Measurements from ENCODE around the gene RTCA. TPM values are rescaled to one million over a fixed set of nuclear protein-coding genes. Genes with fewer than 3 reads are reported as not detected.

Gene RTCA
- total and polyA plus RNA-seq, 4 donors: 11.2 to 18.9 (median 15.1) TPM

DNA sequence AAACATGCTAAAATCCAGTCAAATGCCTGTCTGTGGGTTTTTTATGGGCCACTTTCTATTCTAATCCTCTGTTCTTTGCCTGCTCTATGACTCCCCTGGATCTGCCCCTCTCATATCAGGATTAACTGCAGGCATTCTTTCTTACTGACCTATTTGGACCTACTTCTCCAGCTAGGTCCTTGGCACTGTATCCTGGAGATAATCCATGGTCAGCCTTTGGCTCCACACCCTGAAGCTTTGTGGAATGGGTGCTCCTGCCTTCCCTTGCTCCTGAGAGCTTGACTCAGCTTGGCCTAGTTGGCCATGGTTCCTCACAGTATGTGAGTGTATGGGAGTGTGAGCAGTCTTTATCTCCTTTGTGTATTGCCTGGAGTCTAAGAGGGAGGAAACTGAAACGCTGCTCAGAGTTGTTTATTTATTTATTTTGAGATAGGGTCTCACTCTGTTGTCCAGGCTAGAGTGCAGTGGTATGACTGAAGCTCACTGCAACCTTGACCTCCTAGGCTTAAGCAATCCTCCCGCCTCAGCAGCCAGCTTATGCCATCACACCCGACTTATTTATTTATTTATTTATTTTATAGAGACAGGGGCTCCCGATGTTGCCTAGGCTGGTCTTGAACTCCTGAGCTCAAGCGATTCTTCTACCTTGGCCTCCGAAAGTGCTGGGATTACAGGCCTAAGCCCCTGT lies 57.5 kb downstream of the RTCA start:
- TF ChIP-seq RXRA (IDR thresholded peaks at IDR 0.05) (no peak), EGR1 (IDR thresholded peaks at IDR 0.05; ENCODE audit: low read depth in 2 of 2) (no peak), HNF4A (conservative IDR thresholded peaks at IDR 0.05) (no peak), GABPA (IDR thresholded peaks at IDR 0.05 in 1 of 2, conservative IDR thresholded peaks at IDR 0.05 in 1 of 2) (no peak), HNF4G (IDR thresholded peaks at IDR 0.05) (no peak), FOXA2 (IDR thresholded peaks at IDR 0.05) (no peak), NR2F2 (IDR thresholded peaks at IDR 0.05) (no peak), FOXA1 (IDR thresholded peaks at IDR 0.05) (no peak), YY1 (IDR thresholded peaks at IDR 0.05) (no peak), JUND (IDR thresholded peaks at IDR 0.05) (no peak), TAF1 (conservative IDR thresholded peaks at IDR 0.05) (no peak), SP1 (IDR thresholded peaks at IDR 0.05) (no peak)
- TF ChIP-seq, protein P1, sequence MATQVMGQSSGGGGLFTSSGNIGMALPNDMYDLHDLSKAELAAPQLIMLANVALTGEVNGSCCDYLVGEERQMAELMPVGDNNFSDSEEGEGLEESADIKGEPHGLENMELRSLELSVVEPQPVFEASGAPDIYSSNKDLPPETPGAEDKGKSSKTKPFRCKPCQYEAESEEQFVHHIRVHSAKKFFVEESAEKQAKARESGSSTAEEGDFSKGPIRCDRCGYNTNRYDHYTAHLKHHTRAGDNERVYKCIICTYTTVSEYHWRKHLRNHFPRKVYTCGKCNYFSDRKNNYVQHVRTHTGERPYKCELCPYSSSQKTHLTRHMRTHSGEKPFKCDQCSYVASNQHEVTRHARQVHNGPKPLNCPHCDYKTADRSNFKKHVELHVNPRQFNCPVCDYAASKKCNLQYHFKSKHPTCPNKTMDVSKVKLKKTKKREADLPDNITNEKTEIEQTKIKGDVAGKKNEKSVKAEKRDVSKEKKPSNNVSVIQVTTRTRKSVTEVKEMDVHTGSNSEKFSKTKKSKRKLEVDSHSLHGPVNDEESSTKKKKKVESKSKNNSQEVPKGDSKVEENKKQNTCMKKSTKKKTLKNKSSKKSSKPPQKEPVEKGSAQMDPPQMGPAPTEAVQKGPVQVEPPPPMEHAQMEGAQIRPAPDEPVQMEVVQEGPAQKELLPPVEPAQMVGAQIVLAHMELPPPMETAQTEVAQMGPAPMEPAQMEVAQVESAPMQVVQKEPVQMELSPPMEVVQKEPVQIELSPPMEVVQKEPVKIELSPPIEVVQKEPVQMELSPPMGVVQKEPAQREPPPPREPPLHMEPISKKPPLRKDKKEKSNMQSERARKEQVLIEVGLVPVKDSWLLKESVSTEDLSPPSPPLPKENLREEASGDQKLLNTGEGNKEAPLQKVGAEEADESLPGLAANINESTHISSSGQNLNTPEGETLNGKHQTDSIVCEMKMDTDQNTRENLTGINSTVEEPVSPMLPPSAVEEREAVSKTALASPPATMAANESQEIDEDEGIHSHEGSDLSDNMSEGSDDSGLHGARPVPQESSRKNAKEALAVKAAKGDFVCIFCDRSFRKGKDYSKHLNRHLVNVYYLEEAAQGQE (IDR thresholded peaks at IDR 0.05): no peak
- TF ChIP-seq, protein P2, sequence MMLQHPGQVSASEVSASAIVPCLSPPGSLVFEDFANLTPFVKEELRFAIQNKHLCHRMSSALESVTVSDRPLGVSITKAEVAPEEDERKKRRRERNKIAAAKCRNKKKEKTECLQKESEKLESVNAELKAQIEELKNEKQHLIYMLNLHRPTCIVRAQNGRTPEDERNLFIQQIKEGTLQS (IDR thresholded peaks at IDR 0.05): no peak

DNA sequence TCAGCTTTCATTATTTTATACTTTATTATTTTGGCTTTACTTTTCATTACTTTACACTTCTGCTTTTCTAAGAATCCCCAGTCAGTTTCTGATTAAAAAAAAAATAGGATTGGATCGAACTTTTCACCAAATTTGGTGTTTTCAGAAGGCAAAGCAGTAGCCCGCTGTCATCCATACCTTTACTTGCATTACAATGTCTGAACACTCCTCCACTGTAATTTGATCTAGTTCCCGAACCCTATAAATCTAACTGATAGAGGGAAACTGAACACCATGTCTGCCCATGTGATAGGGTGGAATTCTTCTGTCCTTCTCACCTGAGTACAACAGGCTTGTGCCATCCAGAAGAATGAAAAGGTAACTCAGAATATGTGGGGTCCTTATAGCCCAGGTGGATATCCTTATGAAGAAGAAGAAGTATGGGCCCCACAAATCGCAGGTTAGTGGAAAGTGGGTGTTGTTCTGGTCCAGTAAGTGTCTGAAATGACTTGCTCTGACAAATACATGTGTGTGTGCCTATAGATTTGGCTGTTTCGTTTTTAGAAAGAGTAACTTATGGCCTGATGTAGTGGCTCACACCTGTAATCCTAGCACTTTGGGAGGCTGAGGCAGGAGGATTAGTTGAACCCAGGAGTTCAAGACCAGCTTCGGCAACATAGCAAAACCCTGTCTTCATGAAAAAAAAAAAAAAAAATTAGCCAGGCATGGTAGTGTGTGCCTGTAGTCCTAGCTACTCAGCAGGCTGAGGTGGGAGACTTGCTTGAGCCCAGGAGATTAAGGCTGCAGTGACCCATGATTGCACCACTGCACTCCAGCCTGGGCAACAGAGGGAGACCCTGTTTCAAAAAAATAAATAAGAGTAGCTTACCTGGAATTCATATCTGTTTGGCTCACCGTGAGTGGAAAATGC lies 59.7 kb downstream of the RTCA start:
- 89% methylated on average over 7 of the region's 7 CpGs for WGBS
- no peaks in the 10 kb centered on the region for H3K27me3 ChIP-seq (ENCODE audit: control insufficient read depth in 4 of 4, insufficient read depth in 4 of 4, low read length in 3 of 4)
- TF ChIP-seq, protein P3, sequence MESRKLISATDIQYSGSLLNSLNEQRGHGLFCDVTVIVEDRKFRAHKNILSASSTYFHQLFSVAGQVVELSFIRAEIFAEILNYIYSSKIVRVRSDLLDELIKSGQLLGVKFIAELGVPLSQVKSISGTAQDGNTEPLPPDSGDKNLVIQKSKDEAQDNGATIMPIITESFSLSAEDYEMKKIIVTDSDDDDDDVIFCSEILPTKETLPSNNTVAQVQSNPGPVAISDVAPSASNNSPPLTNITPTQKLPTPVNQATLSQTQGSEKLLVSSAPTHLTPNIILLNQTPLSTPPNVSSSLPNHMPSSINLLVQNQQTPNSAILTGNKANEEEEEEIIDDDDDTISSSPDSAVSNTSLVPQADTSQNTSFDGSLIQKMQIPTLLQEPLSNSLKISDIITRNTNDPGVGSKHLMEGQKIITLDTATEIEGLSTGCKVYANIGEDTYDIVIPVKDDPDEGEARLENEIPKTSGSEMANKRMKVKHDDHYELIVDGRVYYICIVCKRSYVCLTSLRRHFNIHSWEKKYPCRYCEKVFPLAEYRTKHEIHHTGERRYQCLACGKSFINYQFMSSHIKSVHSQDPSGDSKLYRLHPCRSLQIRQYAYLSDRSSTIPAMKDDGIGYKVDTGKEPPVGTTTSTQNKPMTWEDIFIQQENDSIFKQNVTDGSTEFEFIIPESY (IDR thresholded peaks at IDR 0.05): no peak
- TF ChIP-seq, protein P1 (IDR thresholded peaks at IDR 0.05): no peak
- TF ChIP-seq, protein P4, sequence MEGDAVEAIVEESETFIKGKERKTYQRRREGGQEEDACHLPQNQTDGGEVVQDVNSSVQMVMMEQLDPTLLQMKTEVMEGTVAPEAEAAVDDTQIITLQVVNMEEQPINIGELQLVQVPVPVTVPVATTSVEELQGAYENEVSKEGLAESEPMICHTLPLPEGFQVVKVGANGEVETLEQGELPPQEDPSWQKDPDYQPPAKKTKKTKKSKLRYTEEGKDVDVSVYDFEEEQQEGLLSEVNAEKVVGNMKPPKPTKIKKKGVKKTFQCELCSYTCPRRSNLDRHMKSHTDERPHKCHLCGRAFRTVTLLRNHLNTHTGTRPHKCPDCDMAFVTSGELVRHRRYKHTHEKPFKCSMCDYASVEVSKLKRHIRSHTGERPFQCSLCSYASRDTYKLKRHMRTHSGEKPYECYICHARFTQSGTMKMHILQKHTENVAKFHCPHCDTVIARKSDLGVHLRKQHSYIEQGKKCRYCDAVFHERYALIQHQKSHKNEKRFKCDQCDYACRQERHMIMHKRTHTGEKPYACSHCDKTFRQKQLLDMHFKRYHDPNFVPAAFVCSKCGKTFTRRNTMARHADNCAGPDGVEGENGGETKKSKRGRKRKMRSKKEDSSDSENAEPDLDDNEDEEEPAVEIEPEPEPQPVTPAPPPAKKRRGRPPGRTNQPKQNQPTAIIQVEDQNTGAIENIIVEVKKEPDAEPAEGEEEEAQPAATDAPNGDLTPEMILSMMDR (IDR thresholded peaks at IDR 0.05; ENCODE audit: low read depth, low read length, missing input control): no peak
- TF ChIP-seq TAF1 (conservative IDR thresholded peaks at IDR 0.05): no peak
- no peak for TF ChIP-seq EGR1 (IDR thresholded peaks at IDR 0.05; ENCODE audit: low read depth in 2 of 2)
- TF ChIP-seq RXRA (IDR thresholded peaks at IDR 0.05): no peak
- no peak for TF ChIP-seq HNF4G (IDR thresholded peaks at IDR 0.05)
- TF ChIP-seq JUND (IDR thresholded peaks at IDR 0.05): no peak
- no peak for TF ChIP-seq YY1 (IDR thresholded peaks at IDR 0.05)
- no peak for TF ChIP-seq SP1 (IDR thresholded peaks at IDR 0.05)
- TF ChIP-seq FOXA1 (IDR thresholded peaks at IDR 0.05): no peak
- TF ChIP-seq FOXA2 (IDR thresholded peaks at IDR 0.05): no peak
- TF ChIP-seq, protein P5, sequence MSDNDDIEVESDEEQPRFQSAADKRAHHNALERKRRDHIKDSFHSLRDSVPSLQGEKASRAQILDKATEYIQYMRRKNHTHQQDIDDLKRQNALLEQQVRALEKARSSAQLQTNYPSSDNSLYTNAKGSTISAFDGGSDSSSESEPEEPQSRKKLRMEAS (IDR thresholded peaks at IDR 0.05): no peak
- no peak for TF ChIP-seq GABPA (IDR thresholded peaks at IDR 0.05 in 1 of 2, conservative IDR thresholded peaks at IDR 0.05 in 1 of 2)

More for the DNA sequence above, 57.5 kb downstream of the RTCA start:
- Histone ChIP-seq H3K27me3 (ENCODE audit: control insufficient read depth in 4 of 4, insufficient read depth in 4 of 4, low read length in 3 of 4) (no peaks in the 10 kb centered on the region), H3K4me3 (ENCODE audit: low read depth in 1 of 3, low read length in 3 of 3) (no peak overlapping the region), H3K36me3 (ENCODE audit: control insufficient read depth in 4 of 4, insufficient read depth in 3 of 4, low read depth in 1 of 4, low read length in 3 of 4) (no peaks in the 10 kb centered on the region), H3K9me3 (ENCODE audit: control insufficient read depth in 4 of 4, low read length in 3 of 4) (peaks cover 0 to 8% (median 3%) of the 10 kb centered on the region in 4 donors), H3K9ac (ENCODE audit: low read depth in 1 of 2, low read length in 2 of 2) (no peak overlapping the region), H3K27ac (ENCODE audit: low read depth in 1 of 2, low read length in 2 of 2) (no peak overlapping the region), H3K4me1 (ENCODE audit: control insufficient read depth in 4 of 4, insufficient read depth in 4 of 4, low read length in 3 of 4) (peaks cover 0 to 10% (median 3%) of the 10 kb centered on the region in 4 donors)
- DNase-seq (ENCODE audit: low spot score): no peak
- 76% methylated on average over 6 of the region's 6 CpGs for whole genome bisulfite sequencing

More for the DNA sequence above, 59.7 kb downstream of the RTCA start:
- Histone ChIP-seq H3K9me3 (ENCODE audit: control insufficient read depth in 4 of 4, low read length in 3 of 4) (no peaks in the 10 kb centered on the region), H3K4me1 (ENCODE audit: control insufficient read depth in 4 of 4, insufficient read depth in 4 of 4, low read length in 3 of 4) (peaks cover 0 to 10% (median 3%) of the 10 kb centered on the region in 4 donors), H3K9ac (ENCODE audit: low read depth in 1 of 2, low read length in 2 of 2) (no peak overlapping the region), H3K4me3 (ENCODE audit: low read depth in 1 of 3, low read length in 3 of 3) (no peak overlapping the region), H3K36me3 (ENCODE audit: control insufficient read depth in 4 of 4, insufficient read depth in 3 of 4, low read depth in 1 of 4, low read length in 3 of 4) (no peaks in the 10 kb centered on the region), H3K27ac (ENCODE audit: low read depth in 1 of 2, low read length in 2 of 2) (no peak overlapping the region)
- no peak for DNase-seq (ENCODE audit: low spot score)
